Mesenchymal stem cell (in vitro differentiated cells and primary cell): ENCODE results near the gene STX18.

Experiments used
- DNase-seq: peaks from one replicate; pipeline ENCODE4 v3.0.0-alpha.2; 2013
- H2AFZ ChIP-seq: one replicate; pipeline ENCODE4 v1.6.1; 2013; ENCODE audit warnings: low read depth, mild to moderate bottlenecking, control low read depth, inconsistent platforms, low read length, moderate library complexity
- H2AK5ac ChIP-seq: 2 replicates; pipeline ENCODE4 v1.6.1; 2013; ENCODE audit warnings: low read length, moderate library complexity, mild to moderate bottlenecking, inconsistent platforms; ENCODE audit not compliant: severe bottlenecking
- H2BK120ac ChIP-seq: one replicate; pipeline ENCODE4 v1.6.1; 2013; ENCODE audit warnings: low read depth, mild to moderate bottlenecking, inconsistent platforms, low read length, moderate library complexity
- H2BK12ac ChIP-seq, 2 experiments: one replicate each; pipeline ENCODE4 v1.6.1; 2013; ENCODE audit warnings: inconsistent platforms in 2 of 2, low read length in 2 of 2, mild to moderate bottlenecking in 2 of 2, moderate library complexity in 2 of 2, control low read depth in 1 of 2
- H2BK15ac ChIP-seq: one replicate; pipeline ENCODE4 v1.6.1; 2013; ENCODE audit warnings: mild to moderate bottlenecking, low read depth, inconsistent platforms; ENCODE audit not compliant: poor library complexity, severe bottlenecking
- H2BK5ac ChIP-seq: 2 replicates; pipeline ENCODE4 v1.6.1; 2013; ENCODE audit warnings: low read depth, mild to moderate bottlenecking, low read length, control low read depth, inconsistent platforms; ENCODE audit not compliant: poor library complexity, severe bottlenecking
- H3K14ac ChIP-seq, 2 experiments: one replicate each; pipeline ENCODE4 v1.6.1; 2013; ENCODE audit warnings: inconsistent platforms in 2 of 2, low read length in 2 of 2, control low read depth in 1 of 2, mild to moderate bottlenecking in 1 of 2, moderate library complexity in 1 of 2
- H3K18ac ChIP-seq, 2 experiments: one replicate each; pipeline ENCODE4 v1.6.1; 2013; ENCODE audit warnings: inconsistent platforms in 2 of 2, low read length in 2 of 2, control low read depth in 1 of 2, low read depth in 1 of 2, mild to moderate bottlenecking in 1 of 2
- H3K23ac ChIP-seq, 2 experiments: one replicate each; pipeline ENCODE4 v1.6.1; 2013; ENCODE audit warnings: inconsistent platforms in 2 of 2, low read length in 2 of 2, mild to moderate bottlenecking in 2 of 2, moderate library complexity in 2 of 2, control low read depth in 1 of 2
- H3K27ac ChIP-seq: 2 replicates; pipeline ENCODE4 v1.5.1; 2013; ENCODE audit warnings: mild to moderate bottlenecking, moderate library complexity, low read length, control low read depth, inconsistent platforms; ENCODE audit not compliant: poor library complexity, severe bottlenecking
- H3K27me3 ChIP-seq, 2 experiments: 2 replicates each; pipeline versions ENCODE4 v1.6.1 to v1.7.0; 2013; ENCODE audit warnings: low read length in 2 of 2, mild to moderate bottlenecking in 2 of 2, moderate library complexity in 2 of 2, control low read depth in 1 of 2, inconsistent platforms in 1 of 2; ENCODE audit not compliant: control insufficient read depth in 1 of 2, insufficient read depth in 1 of 2
- H3K36me3 ChIP-seq, 2 experiments: 2 replicates each; pipeline versions ENCODE4 v1.6.1 to v1.7.0; 2013; ENCODE audit warnings: low read length in 2 of 2, control low read depth in 1 of 2, inconsistent platforms in 1 of 2, low read depth in 1 of 2, mild to moderate bottlenecking in 1 of 2; ENCODE audit not compliant: insufficient read depth in 2 of 2, control insufficient read depth in 1 of 2
- H3K4ac ChIP-seq, 2 experiments: one replicate each; pipeline ENCODE4 v1.6.1; 2013; ENCODE audit warnings: inconsistent platforms in 2 of 2, low read length in 2 of 2, mild to moderate bottlenecking in 2 of 2, moderate library complexity in 2 of 2, control low read depth in 1 of 2, low read depth in 1 of 2
- H3K4me1 ChIP-seq: 2 replicates; pipeline ENCODE4 v1.6.1; 2013; ENCODE audit warnings: low read depth, low read length, control low read depth; ENCODE audit not compliant: control insufficient read depth, insufficient read depth
- H3K4me2 ChIP-seq: 2 replicates; pipeline ENCODE4 v1.6.1; 2013; ENCODE audit warnings: low read length, mild to moderate bottlenecking, inconsistent platforms; ENCODE audit not compliant: poor library complexity, severe bottlenecking
- H3K4me3 ChIP-seq, 2 experiments: 2 replicates each; pipeline versions ENCODE4 v1.5.1 to v1.7.0; 2013; ENCODE audit warnings: low read length in 2 of 2, mild to moderate bottlenecking in 2 of 2, control low read depth in 1 of 2, low read depth in 1 of 2; ENCODE audit not compliant: insufficient read depth in 1 of 2
- H3K79me1 ChIP-seq: replicated peaks from 2 replicates; pipeline ENCODE4 v1.6.1; 2013; ENCODE audit warnings: mild to moderate bottlenecking, control low read depth, low read length, inconsistent platforms; ENCODE audit not compliant: poor library complexity, severe bottlenecking
- H3K9ac ChIP-seq: 2 replicates; pipeline ENCODE4 v1.7.0; 2013; ENCODE audit warnings: mild to moderate bottlenecking, low read length, moderate library complexity
- H3K9me3 ChIP-seq: 2 replicates; pipeline ENCODE4 v1.7.0; 2013; ENCODE audit warnings: mild to moderate bottlenecking, low read length; ENCODE audit not compliant: control insufficient read depth
- H4K8ac ChIP-seq: one replicate; pipeline ENCODE4 v1.6.1; 2013; ENCODE audit warnings: inconsistent platforms, mild to moderate bottlenecking, low read length, moderate library complexity
- H4K91ac ChIP-seq: one replicate; pipeline ENCODE4 v1.6.1; 2013; ENCODE audit warnings: mild to moderate bottlenecking, low read length, inconsistent platforms
- whole genome bisulfite sequencing: methylation state at CpG from one replicate; pipeline ENCODE4 v1.1.7; 2013; ENCODE audit warnings: mixed read lengths; 5-methylcytosine and 5-hydroxymethylcytosine counted together

STX18 gene

GRCh38 chr4:4577359-4577875 is 35.6 kb upstream of the STX18 start:
- Histone ChIP-seq H4K91ac (no peak overlapping the region), H3K36me3 (no peaks in the 10 kb centered on the region), H3K4me3 (no peak overlapping the region), H3K9me3 (no peaks in the 10 kb centered on the region), H2BK120ac (no peak overlapping the region), H2BK12ac (no peak overlapping the region), H3K4me2 (no peak overlapping the region), H2AFZ (no peak overlapping the region), H4K8ac (no peak overlapping the region), H2BK15ac (no peak overlapping the region), H3K9ac (no peak overlapping the region), H2AK5ac (no peak overlapping the region), H3K27ac (no peak overlapping the region), H3K27me3 (no peaks in the 10 kb centered on the region), H3K14ac (no peak overlapping the region), H3K23ac (no peak overlapping the region), H3K18ac (no peak overlapping the region), H3K4me1 (peaks cover 9% of the 10 kb centered on the region), H2BK5ac (no peak overlapping the region), H3K79me1 (no peaks in the 10 kb centered on the region), H3K4ac (no peak overlapping the region)
- no peak for DNase-seq
- WGBS: no CpG with 5 or more reads among the region's 1 CpG

GRCh38 chr4:4575284-4576211 is 33.7 kb upstream of the STX18 start:
- Histone ChIP-seq H2AK5ac (peak overlapping the region; percentile 83), H3K36me3 (no peaks in the 10 kb centered on the region), H2BK120ac (peak overlapping the region; percentile 77), H2AFZ (peak overlapping the region; percentile 54), H3K9ac (peak overlapping the region; percentile 90), H3K9me3 (no peaks in the 10 kb centered on the region), H4K8ac (peak overlapping the region; percentile 94), H4K91ac (peak overlapping the region; percentile 95), H3K79me1 (no peaks in the 10 kb centered on the region), H3K23ac (peak overlapping the region in 1 of 2 experiments; percentile 82), H3K14ac (peak overlapping the region in 1 of 2 experiments; percentile 5), H3K4me2 (peak overlapping the region; percentile 83), H3K27ac (no peak overlapping the region), H3K4me1 (peaks cover 9% of the 10 kb centered on the region), H3K27me3 (no peaks in the 10 kb centered on the region), H2BK5ac (no peak overlapping the region), H3K4ac (peak overlapping the region; percentile 3 to 70), H3K18ac (peak overlapping the region; percentile 30 to 91), H3K4me3 (peak overlapping the region; percentile 61 to 80), H2BK15ac (peak overlapping the region; percentile 95), H2BK12ac (peak overlapping the region; percentile 80 to 87)
- DNase-seq: peak; percentile 72
- WGBS: 12% methylated on average over 68 of the region's 71 CpGs

GRCh38 chr4:4574792-4575191 is 32.9 kb upstream of the STX18 start:
- Histone ChIP-seq H2BK5ac (peak overlapping the region; percentile 75), H2AK5ac (no peak overlapping the region), H3K9ac (peak overlapping the region; percentile 90)

GRCh38 chr4:4574052-4574451 is 32.2 kb upstream of the STX18 start:
- H2AFZ ChIP-seq: no peak overlapping the region
- H3K27ac ChIP-seq: no peak overlapping the region
- no peak overlapping the region for H3K14ac ChIP-seq
- H3K9me3 ChIP-seq: no peaks in the 10 kb centered on the region
- no peak overlapping the region for H2BK5ac ChIP-seq
- H2BK15ac ChIP-seq: no peak overlapping the region
- DNase-seq: no peak
- H3K4me1 ChIP-seq: peaks cover 9% of the 10 kb centered on the region
- no peak overlapping the region for H2AK5ac ChIP-seq
- H3K79me1 ChIP-seq: no peaks in the 10 kb centered on the region
- H4K91ac ChIP-seq: no peak overlapping the region
- no peaks in the 10 kb centered on the region for H3K36me3 ChIP-seq
- no peaks in the 10 kb centered on the region for H3K27me3 ChIP-seq
- H3K4me3 ChIP-seq: no peak overlapping the region
- no peak overlapping the region for H3K23ac ChIP-seq
- no peak overlapping the region for H3K18ac ChIP-seq
- no peak overlapping the region for H3K4me2 ChIP-seq
- 97% methylated on average over 4 of the region's 5 CpGs for WGBS
- no peak overlapping the region for H2BK12ac ChIP-seq
- no peak overlapping the region for H2BK120ac ChIP-seq
- H3K4ac ChIP-seq: no peak overlapping the region
- no peak overlapping the region for H3K9ac ChIP-seq
- H4K8ac ChIP-seq: no peak overlapping the region

More at GRCh38 chr4:4574792-4575191, 32.9 kb upstream of the STX18 start:
- Histone ChIP-seq H3K23ac (peak overlapping the region; percentile 19 to 82), H3K4me3 (peak overlapping the region; percentile 61 to 80), H3K36me3 (no peaks in the 10 kb centered on the region), H3K4me1 (peaks cover 9% of the 10 kb centered on the region), H2BK12ac (no peak overlapping the region), H3K4ac (peak overlapping the region; percentile 3 to 66), H3K27ac (no peak overlapping the region), H2AFZ (peak overlapping the region; percentile 54), H3K79me1 (no peaks in the 10 kb centered on the region), H3K18ac (peak overlapping the region; percentile 30 to 91), H3K14ac (no peak overlapping the region), H3K9me3 (no peaks in the 10 kb centered on the region), H3K4me2 (peak overlapping the region; percentile 83), H3K27me3 (no peaks in the 10 kb centered on the region), H4K91ac (no peak overlapping the region), H4K8ac (peak overlapping the region; percentile 85), H2BK15ac (peak overlapping the region; percentile 95), H2BK120ac (peak overlapping the region; percentile 77)
- under 1% methylated on average over 8 of the region's 8 CpGs for WGBS
- peak; percentile 92 for DNase-seq
